OCI-LY3 (cell line): ENCODE measurements around the gene VPS54.

Experiments
- EZH2phosphoT487 ChIP-seq: fragments of 200-600 bp; shearing (Covaris generic); IDR thresholded peaks from 2 replicates; pipeline ENCODE4 v1.6.1; 2018; ENCODE audit warnings: antibody characterized with exemption, mixed run types, low read depth
- TF ChIP-seq, protein P1 (sequence below): fragments of 200-600, 300-600 bp; sonication (generic); IDR thresholded peaks from 2 replicates; pipeline ENCODE4 v1.5.1; 2014; ENCODE audit warnings: antibody characterized with exemption, low read length, low read depth

DNA sequence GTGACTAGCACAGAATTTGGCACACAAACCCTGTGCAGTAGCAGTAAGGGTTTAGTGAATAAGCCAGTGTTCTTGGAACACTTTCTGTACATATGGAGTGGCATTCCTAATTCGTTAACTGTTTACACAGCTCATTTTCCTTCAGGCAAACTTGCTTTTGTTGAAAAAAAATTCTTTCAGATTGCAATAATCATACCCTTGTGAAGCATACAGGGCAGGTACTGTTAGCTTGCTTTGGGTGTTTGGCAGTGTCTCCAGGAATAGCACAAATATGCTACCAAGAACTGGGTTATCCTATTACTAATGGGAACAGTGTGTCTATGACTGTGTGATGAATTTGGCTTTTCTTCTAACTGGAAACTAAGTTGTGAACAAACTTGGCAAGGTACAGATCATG lies 144.1 kb downstream of the VPS54 start:
- TF ChIP-seq, protein P1, sequence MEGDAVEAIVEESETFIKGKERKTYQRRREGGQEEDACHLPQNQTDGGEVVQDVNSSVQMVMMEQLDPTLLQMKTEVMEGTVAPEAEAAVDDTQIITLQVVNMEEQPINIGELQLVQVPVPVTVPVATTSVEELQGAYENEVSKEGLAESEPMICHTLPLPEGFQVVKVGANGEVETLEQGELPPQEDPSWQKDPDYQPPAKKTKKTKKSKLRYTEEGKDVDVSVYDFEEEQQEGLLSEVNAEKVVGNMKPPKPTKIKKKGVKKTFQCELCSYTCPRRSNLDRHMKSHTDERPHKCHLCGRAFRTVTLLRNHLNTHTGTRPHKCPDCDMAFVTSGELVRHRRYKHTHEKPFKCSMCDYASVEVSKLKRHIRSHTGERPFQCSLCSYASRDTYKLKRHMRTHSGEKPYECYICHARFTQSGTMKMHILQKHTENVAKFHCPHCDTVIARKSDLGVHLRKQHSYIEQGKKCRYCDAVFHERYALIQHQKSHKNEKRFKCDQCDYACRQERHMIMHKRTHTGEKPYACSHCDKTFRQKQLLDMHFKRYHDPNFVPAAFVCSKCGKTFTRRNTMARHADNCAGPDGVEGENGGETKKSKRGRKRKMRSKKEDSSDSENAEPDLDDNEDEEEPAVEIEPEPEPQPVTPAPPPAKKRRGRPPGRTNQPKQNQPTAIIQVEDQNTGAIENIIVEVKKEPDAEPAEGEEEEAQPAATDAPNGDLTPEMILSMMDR, result no peak
- TF ChIP-seq EZH2phosphoT487, result no peak
